DND-41 (cell line): ENCODE measurements around the gene STT3A.

Source experiments
- ATAC-seq: fragments of 200-7000 bp; cut with Tn5 transposase; 3 replicates; pipeline ENCODE4 v1.9.1; 2021; ENCODE audit warnings: low read depth; ENCODE audit not compliant: insufficient read depth
- DNase-seq: peaks from one replicate; pipeline ENCODE4 v3.0.0-alpha.2; 2020
- H2AFZ ChIP-seq: 2 replicates; pipeline ENCODE4 v1.6.0; 2012; ENCODE audit warnings: low read depth, low read length
- H3K27ac ChIP-seq: 2 replicates; pipeline ENCODE4 v1.5.1; 2012; ENCODE audit warnings: low read length, inconsistent platforms
- H3K27me3 ChIP-seq: fragments of 200-600 bp; sonication (generic); 2 replicates; pipeline ENCODE4 v1.6.0; 2012; ENCODE audit warnings: low read length, mild to moderate bottlenecking, inconsistent platforms; ENCODE audit not compliant: insufficient read depth, poor library complexity
- H3K36me3 ChIP-seq: 2 replicates; pipeline ENCODE4 v1.5.1; 2012; ENCODE audit warnings: low read length, inconsistent platforms; ENCODE audit not compliant: insufficient read depth
- H3K4me1 ChIP-seq: 2 replicates; pipeline ENCODE4 v1.5.1; 2012; ENCODE audit warnings: mild to moderate bottlenecking, low read length; ENCODE audit not compliant: insufficient read depth
- H3K4me2 ChIP-seq: 2 replicates; pipeline ENCODE4 v1.6.0; 2012; ENCODE audit warnings: mild to moderate bottlenecking, moderate library complexity, low read length, inconsistent platforms; ENCODE audit not compliant: insufficient read depth
- H3K4me3 ChIP-seq, 2 experiments: fragments of 200-600 bp in 1 of 2; shearing (Covaris generic) in 1 of 2; 2 replicates each; pipeline ENCODE4 v1.5.1; 2012 to 2016; ENCODE audit warnings: inconsistent platforms in 2 of 2, low read length in 2 of 2, mild to moderate bottlenecking in 2 of 2, low read depth in 1 of 2, moderate library complexity in 1 of 2
- H3K79me2 ChIP-seq: 2 replicates; pipeline ENCODE4 v1.6.0; 2012; ENCODE audit warnings: low read length, inconsistent platforms; ENCODE audit not compliant: insufficient read depth
- H3K9ac ChIP-seq: 2 replicates; pipeline ENCODE4 v1.6.0; 2012; ENCODE audit warnings: low read depth, mild to moderate bottlenecking, inconsistent platforms, low read length, moderate library complexity
- H3K9me3 ChIP-seq: 2 replicates; pipeline ENCODE4 v1.5.1; 2012; ENCODE audit warnings: low read length, moderate library complexity, mild to moderate bottlenecking, inconsistent platforms; ENCODE audit not compliant: insufficient read depth, severe bottlenecking
- H4K20me1 ChIP-seq: 2 replicates; pipeline ENCODE4 v1.6.0; 2012; ENCODE audit warnings: low read length; ENCODE audit not compliant: insufficient read depth
- CTCF ChIP-seq: IDR thresholded peaks from 2 replicates; pipeline ENCODE4 v1.5.1; 2012; ENCODE audit warnings: borderline replicate concordance, low read length, moderate library complexity, mild to moderate bottlenecking; ENCODE audit not compliant: poor library complexity, severe bottlenecking; ENCODE audit errors: extremely low read depth
- EZH2 ChIP-seq: IDR thresholded peaks from 3 replicates; pipeline ENCODE4 v1.6.1; 2012; ENCODE audit warnings: borderline replicate concordance, low read depth, mild to moderate bottlenecking, moderate library complexity, low read length, inconsistent platforms; ENCODE audit not compliant: severe bottlenecking

The STT3A gene

GRCh38 chr11:125667151-125667550, 74.5 kb downstream of the STT3A start:
- no peak overlapping the region for H2AFZ ChIP-seq
- peaks cover 56% of the 10 kb centered on the region for H3K79me2 ChIP-seq
- ATAC-seq = no peak
- peaks cover 21% of the 10 kb centered on the region; the same call in 1 of the 2 replicates for H4K20me1 ChIP-seq
- H3K4me1 ChIP-seq = no peaks in the 10 kb centered on the region
- no peak overlapping the region for H3K4me3 ChIP-seq
- no peak overlapping the region for H3K4me2 ChIP-seq
- no peaks in the 10 kb centered on the region for H3K27me3 ChIP-seq
- no peak for DNase-seq
- no peak overlapping the region for H3K9ac ChIP-seq
- H3K27ac ChIP-seq = no peak overlapping the region
- TF ChIP-seq EZH2 (no peak), CTCF (no peak)
- peaks cover 83% of the 10 kb centered on the region for H3K36me3 ChIP-seq
- H3K9me3 ChIP-seq = no peaks in the 10 kb centered on the region

- Histone ChIP-seq H4K20me1 (peaks cover 19% of the 10 kb centered on the region; the same call in 1 of the 2 replicates), H2AFZ (no peak overlapping the region), H3K4me1 (no peaks in the 10 kb centered on the region), H3K9me3 (no peaks in the 10 kb centered on the region), H3K9ac (no peak overlapping the region), H3K4me2 (no peak overlapping the region), H3K27ac (no peak overlapping the region), H3K4me3 (no peak overlapping the region), H3K36me3 (peaks cover 82% of the 10 kb centered on the region), H3K79me2 (peaks cover 31% of the 10 kb centered on the region), H3K27me3 (no peaks in the 10 kb centered on the region)
- no peak for ATAC-seq
- TF ChIP-seq EZH2 (no peak), CTCF (no peak)
- DNase-seq = no peak
Measured at GRCh38 chr11:125670172-125670571, 77.5 kb downstream of the STT3A start.

GRCh38 chr11:125671561-125671960, 78.9 kb downstream of the STT3A start:
- Histone ChIP-seq H3K27ac (no peak overlapping the region), H3K27me3 (no peaks in the 10 kb centered on the region), H4K20me1 (peaks cover 14% of the 10 kb centered on the region; the same call in 1 of the 2 replicates), H3K9ac (no peak overlapping the region), H3K4me2 (no peak overlapping the region), H3K4me3 (no peak overlapping the region), H3K9me3 (no peaks in the 10 kb centered on the region), H2AFZ (no peak overlapping the region), H3K79me2 (peaks cover 18% of the 10 kb centered on the region; the same call in 1 of the 2 replicates), H3K4me1 (no peaks in the 10 kb centered on the region), H3K36me3 (peaks cover 84% of the 10 kb centered on the region)
- TF ChIP-seq EZH2 (no peak), CTCF (no peak)
- ATAC-seq = no peak
- DNase-seq = no peak
